NCI-H1092 treated with DMSO at 0.1 percent for 48 hours (cell line): ENCODE measurements around the gene COMMD4.
"Not testable (repeated sequence)": the region's sequence is repeated elsewhere in the genome, so short reads cannot be mapped to it uniquely, and the experiment has no call there.

Experiments used
- DNase-seq: peaks from one replicate; lab custom pipeline; 2025; lab: John Stamatoyannopoulos, UW

Gene COMMD4

GRCh38 chr15:75332093-75332492 is 3.8 kb upstream of the COMMD4 start:
- DNase-seq: not testable (repeated sequence)

GRCh38 chr15:75333654-75334419 is 2.0 kb upstream of the COMMD4 start:
- not testable (repeated sequence) for DNase-seq

- no peak for DNase-seq
Observed at GRCh38 chr15:75335313-75335704, 554 bp upstream of the COMMD4 start.

GRCh38 chr15:75338661-75339240 is 2.9 kb downstream of the COMMD4 start:
- no peak for DNase-seq

GRCh38 chr15:75339531-75340240 is 3.8 kb downstream of the COMMD4 start:
- DNase-seq: no peak

GRCh38 chr15:75342221-75342620 is 6.4 kb downstream of the COMMD4 start:
- no peak for DNase-seq

- not testable (repeated sequence) for DNase-seq
Observed at GRCh38 chr15:75343953-75344352, 8.1 kb downstream of the COMMD4 start.

GRCh38 chr15:75346796-75347221 is 10.9 kb downstream of the COMMD4 start, which contains the start of gene NEIL1:
NEIL1 (plus strand) TSS chr15:75347039; CDS start chr15:75348906, 1,867 bp downstream.
- no peak for DNase-seq

- no peak for DNase-seq
Observed at GRCh38 chr15:75347222-75348033, 11.6 kb downstream of the COMMD4 start.

GRCh38 chr15:75348034-75348561 is 12.2 kb downstream of the COMMD4 start:
- DNase-seq: no peak

GRCh38 chr15:75348562-75349350 is 12.9 kb downstream of the COMMD4 start:
- DNase-seq: no peak

- not testable (repeated sequence) for DNase-seq
Observed at GRCh38 chr15:75349351-75349669, 13.4 kb downstream of the COMMD4 start.

- no peak for DNase-seq
Observed at GRCh38 chr15:75349851-75350588, 14.2 kb downstream of the COMMD4 start.

GRCh38 chr15:75350601-75351361 is 14.9 kb downstream of the COMMD4 start:
- no peak for DNase-seq

- DNase-seq: no peak
Observed at GRCh38 chr15:75352186-75353080, 16.6 kb downstream of the COMMD4 start.

- no peak for DNase-seq
Observed at GRCh38 chr15:75353604-75354003, 17.7 kb downstream of the COMMD4 start.

GRCh38 chr15:75354454-75354853 is 18.6 kb downstream of the COMMD4 start:
- DNase-seq: no peak

GRCh38 chr15:75355369-75355768 is 19.5 kb downstream of the COMMD4 start:
- no peak for DNase-seq

GRCh38 chr15:75356006-75356405 is 20.1 kb downstream of the COMMD4 start:
- no peak for DNase-seq
